ENCODE results near the gene SHISA4.
"Not testable (repeated sequence)": the region's sequence is repeated elsewhere in the genome, so short reads cannot be mapped to it uniquely, and the experiment has no call there.

DNA sequence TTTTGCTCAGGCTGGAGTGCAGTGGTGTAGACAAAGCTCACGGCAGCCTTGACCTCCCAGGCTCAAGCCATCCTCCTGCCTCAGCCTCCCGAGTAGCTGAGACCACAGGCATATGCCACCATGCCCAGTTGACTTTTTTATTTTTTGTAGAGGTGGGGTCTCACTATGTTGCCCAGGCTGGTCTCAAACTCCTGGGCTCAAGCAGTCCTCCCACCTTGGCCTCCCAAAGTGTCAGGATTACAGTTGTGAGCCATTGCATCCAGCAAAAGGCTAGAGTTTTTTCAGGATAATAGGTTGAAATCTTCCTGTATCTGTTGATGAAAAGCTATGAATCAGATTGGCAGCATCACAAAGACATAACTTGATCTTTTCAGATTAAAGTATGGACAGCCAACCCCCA lies 32.0 kb upstream of the SHISA4 start:
- TF ChIP-seq, protein P1, sequence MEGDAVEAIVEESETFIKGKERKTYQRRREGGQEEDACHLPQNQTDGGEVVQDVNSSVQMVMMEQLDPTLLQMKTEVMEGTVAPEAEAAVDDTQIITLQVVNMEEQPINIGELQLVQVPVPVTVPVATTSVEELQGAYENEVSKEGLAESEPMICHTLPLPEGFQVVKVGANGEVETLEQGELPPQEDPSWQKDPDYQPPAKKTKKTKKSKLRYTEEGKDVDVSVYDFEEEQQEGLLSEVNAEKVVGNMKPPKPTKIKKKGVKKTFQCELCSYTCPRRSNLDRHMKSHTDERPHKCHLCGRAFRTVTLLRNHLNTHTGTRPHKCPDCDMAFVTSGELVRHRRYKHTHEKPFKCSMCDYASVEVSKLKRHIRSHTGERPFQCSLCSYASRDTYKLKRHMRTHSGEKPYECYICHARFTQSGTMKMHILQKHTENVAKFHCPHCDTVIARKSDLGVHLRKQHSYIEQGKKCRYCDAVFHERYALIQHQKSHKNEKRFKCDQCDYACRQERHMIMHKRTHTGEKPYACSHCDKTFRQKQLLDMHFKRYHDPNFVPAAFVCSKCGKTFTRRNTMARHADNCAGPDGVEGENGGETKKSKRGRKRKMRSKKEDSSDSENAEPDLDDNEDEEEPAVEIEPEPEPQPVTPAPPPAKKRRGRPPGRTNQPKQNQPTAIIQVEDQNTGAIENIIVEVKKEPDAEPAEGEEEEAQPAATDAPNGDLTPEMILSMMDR (conservative IDR thresholded peaks at IDR 0.05; ENCODE audit: low read depth, low read length): not testable (repeated sequence)
- not testable (repeated sequence) for TF ChIP-seq EZH2 (IDR thresholded peaks at IDR 0.05; ENCODE audit: low read length, unreplicated experiment)

All from PC-3 (cell line).